Muscle of leg (tissue), 16 donors: ENCODE results near the gene HSPA8. TPM values are rescaled to one million over a fixed set of nuclear protein-coding genes. Genes with fewer than 3 reads are reported as not detected.
A peak's percentile ranks its signal among the peaks of the same experiment; 100 is the strongest.

Experiments
- DNase-seq: peaks from one replicate; pipeline ENCODE4 v3.0.0; 2013
- H3K27ac ChIP-seq: one replicate; pipeline ENCODE4 v1.5.1; 2013; ENCODE audit warnings: mild to moderate bottlenecking, low read length, control low read depth
- H3K27me3 ChIP-seq: one replicate; pipeline ENCODE4 v1.6.1; 2013; ENCODE audit warnings: low read length; ENCODE audit not compliant: control insufficient read depth, insufficient read depth
- H3K36me3 ChIP-seq: one replicate; pipeline ENCODE4 v1.6.1; 2013; ENCODE audit warnings: low read length; ENCODE audit not compliant: control insufficient read depth, insufficient read depth
- H3K4me1 ChIP-seq: one replicate; pipeline ENCODE4 v1.6.1; 2013; ENCODE audit warnings: low read length; ENCODE audit not compliant: control insufficient read depth, insufficient read depth
- H3K4me3 ChIP-seq: one replicate; pipeline ENCODE4 v1.5.1; 2013; ENCODE audit warnings: low read length, control low read depth
- H3K9me3 ChIP-seq: replicated peaks from 2 replicates; pipeline ENCODE4 v1.6.1; 2013; ENCODE audit warnings: low read depth, low read length; ENCODE audit not compliant: control insufficient read depth
- WGBS: methylation state at CpG from one replicate; pipeline ENCODE4 v1.1.5; 2013; ENCODE audit warnings: missing lambda C conversion rate; ENCODE audit not compliant: insufficient coverage; 5-methylcytosine and 5-hydroxymethylcytosine counted together
- long read RNA-seq, 11 donors: transcript quantifications; one replicate each; lab custom pipeline, GENCODE V29; 2026
- polyA plus RNA-seq, 8 donors: library from polyadenylated mRNA; unstranded; fragments of 120-200 nt; gene quantifications; one replicate each; pipeline versions ENCODE4 v1.2.1 to v1.2.3, GENCODE V29; 2013; ENCODE audit warnings: inconsistent platforms in 1 of 8, low replicate concordance in 1 of 8; ENCODE audit not compliant: insufficient read length in 8 of 8, insufficient read depth in 1 of 8
- total RNA-seq: library from RNA; stranded (reverse); fragments of 120-200 nt; gene quantifications from one replicate; pipeline ENCODE4 v1.2.4, GENCODE V29; 2013

Gene HSPA8
- total RNA-seq (1,768 TPM), polyA plus RNA-seq (1,000 to 10,000 TPM; 1,516 to 1,826 (median 1,701) TPM)
- long read RNA-seq, donor 1, transcript HSPA8-211 (5 exons, 1,509 nt) = minor isoform, 60 of 628 reads
- long read RNA-seq, donor 1, transcript HSPA8-203 (4 exons, 963 nt) = minor isoform, 23 of 628 reads
- long read RNA-seq, donor 1, transcript HSPA8-222 (6 exons, 1,884 nt) = minor isoform, 41 of 628 reads
- long read RNA-seq, donor 1, transcript HSPA8-224 (9 exons, 2,463 nt) = major isoform, 173 of 628 reads
- long read RNA-seq, donor 1, partial matches to known transcripts = 268 of 628 reads
- long read RNA-seq, donor 1, other reads (novel, unspliced or antisense) = 7 of 628 reads
- long read RNA-seq, donor 2, transcript HSPA8-211 (5 exons, 1,509 nt) = minor isoform, 15 of 158 reads
- long read RNA-seq, donor 2, transcript HSPA8-224 (9 exons, 2,463 nt) = major isoform, 50 of 158 reads
- long read RNA-seq, donor 2, transcript HSPA8-208 (3 exons, 740 nt) = minor isoform, 7 of 158 reads
- long read RNA-seq, donor 2, transcript HSPA8-222 (6 exons, 1,884 nt) = minor isoform, 16 of 158 reads
- long read RNA-seq, donor 2, partial matches to known transcripts = 66 of 158 reads
- long read RNA-seq, donor 2, other reads (novel, unspliced or antisense) = 0 of 158 reads
- long read RNA-seq, donor 3, transcript HSPA8-203 (4 exons, 963 nt) = minor isoform, 51 of 1,669 reads
- long read RNA-seq, donor 3, transcript HSPA8-222 (6 exons, 1,884 nt) = minor isoform, 95 of 1,669 reads
- long read RNA-seq, donor 3, transcript HSPA8-224 (9 exons, 2,463 nt) = major isoform, 520 of 1,669 reads
- long read RNA-seq, donor 3, transcript HSPA8-211 (5 exons, 1,509 nt) = minor isoform, 126 of 1,669 reads
- long read RNA-seq, donor 3, partial matches to known transcripts = 798 of 1,669 reads
- long read RNA-seq, donor 3, other reads (novel, unspliced or antisense) = 9 of 1,669 reads
- long read RNA-seq, donor 4, transcript HSPA8-222 (6 exons, 1,884 nt) = minor isoform, 25 of 667 reads
- long read RNA-seq, donor 4, transcript HSPA8-224 (9 exons, 2,463 nt) = major isoform, 245 of 667 reads
- long read RNA-seq, donor 4, transcript HSPA8-203 (4 exons, 963 nt) = minor isoform, 21 of 667 reads
- long read RNA-seq, donor 4, transcript HSPA8-211 (5 exons, 1,509 nt) = minor isoform, 100 of 667 reads
- long read RNA-seq, donor 4, partial matches to known transcripts = 240 of 667 reads
- long read RNA-seq, donor 4, other reads (novel, unspliced or antisense) = 0 of 667 reads
- long read RNA-seq, donor 5, transcript HSPA8-211 (5 exons, 1,509 nt) = minor isoform, 331 of 2,772 reads
- long read RNA-seq, donor 5, transcript HSPA8-203 (4 exons, 963 nt) = minor isoform, 124 of 2,772 reads
- long read RNA-seq, donor 5, transcript HSPA8-224 (9 exons, 2,463 nt) = major isoform, 594 of 2,772 reads
- long read RNA-seq, donor 5, transcript HSPA8-222 (6 exons, 1,884 nt) = minor isoform, 154 of 2,772 reads
- long read RNA-seq, donor 5, partial matches to known transcripts = 1,318 of 2,772 reads
- long read RNA-seq, donor 5, other reads (novel, unspliced or antisense) = 39 of 2,772 reads
- long read RNA-seq, donor 6, transcript HSPA8-224 (9 exons, 2,463 nt) = major isoform, 867 of 2,171 reads
- long read RNA-seq, donor 6, transcript HSPA8-222 (6 exons, 1,884 nt) = minor isoform, 110 of 2,171 reads
- long read RNA-seq, donor 6, transcript HSPA8-203 (4 exons, 963 nt) = minor isoform, 102 of 2,171 reads
- long read RNA-seq, donor 6, transcript HSPA8-211 (5 exons, 1,509 nt) = minor isoform, 219 of 2,171 reads
- long read RNA-seq, donor 6, partial matches to known transcripts = 713 of 2,171 reads
- long read RNA-seq, donor 6, other reads (novel, unspliced or antisense) = 21 of 2,171 reads
- long read RNA-seq, donor 7, transcript HSPA8-222 (6 exons, 1,884 nt) = minor isoform, 106 of 1,532 reads
- long read RNA-seq, donor 7, transcript HSPA8-203 (4 exons, 963 nt) = minor isoform, 66 of 1,532 reads
- long read RNA-seq, donor 7, transcript HSPA8-224 (9 exons, 2,463 nt) = major isoform, 403 of 1,532 reads
- long read RNA-seq, donor 7, transcript HSPA8-211 (5 exons, 1,509 nt) = minor isoform, 200 of 1,532 reads
- long read RNA-seq, donor 7, partial matches to known transcripts = 647 of 1,532 reads
- long read RNA-seq, donor 7, other reads (novel, unspliced or antisense) = 15 of 1,532 reads
- long read RNA-seq, donor 8, transcript HSPA8-208 (3 exons, 740 nt) = minor isoform, 27 of 793 reads
- long read RNA-seq, donor 8, transcript HSPA8-202 (8 exons, 2,004 nt) = minor isoform, 31 of 793 reads
- long read RNA-seq, donor 8, transcript HSPA8-211 (5 exons, 1,509 nt) = minor isoform, 74 of 793 reads
- long read RNA-seq, donor 8, transcript HSPA8-224 (9 exons, 2,463 nt) = major isoform, 208 of 793 reads
- long read RNA-seq, donor 8, partial matches to known transcripts = 380 of 793 reads
- long read RNA-seq, donor 8, other reads (novel, unspliced or antisense) = 11 of 793 reads
- long read RNA-seq, donor 9, transcript HSPA8-211 (5 exons, 1,509 nt) = minor isoform, 141 of 1,149 reads
- long read RNA-seq, donor 9, transcript HSPA8-222 (6 exons, 1,884 nt) = minor isoform, 55 of 1,149 reads
- long read RNA-seq, donor 9, transcript HSPA8-203 (4 exons, 963 nt) = minor isoform, 63 of 1,149 reads
- long read RNA-seq, donor 9, transcript HSPA8-224 (9 exons, 2,463 nt) = major isoform, 240 of 1,149 reads
- long read RNA-seq, donor 9, partial matches to known transcripts = 551 of 1,149 reads
- long read RNA-seq, donor 9, other reads (novel, unspliced or antisense) = 14 of 1,149 reads
- long read RNA-seq, donor 10, transcript HSPA8-211 (5 exons, 1,509 nt) = minor isoform, 220 of 1,712 reads
- long read RNA-seq, donor 10, transcript HSPA8-224 (9 exons, 2,463 nt) = major isoform, 512 of 1,712 reads
- long read RNA-seq, donor 10, transcript HSPA8-222 (6 exons, 1,884 nt) = minor isoform, 98 of 1,712 reads
- long read RNA-seq, donor 10, transcript HSPA8-202 (8 exons, 2,004 nt) = minor isoform, 65 of 1,712 reads
- long read RNA-seq, donor 10, partial matches to known transcripts = 686 of 1,712 reads
- long read RNA-seq, donor 10, other reads (novel, unspliced or antisense) = 9 of 1,712 reads
- long read RNA-seq, donor 11, transcript HSPA8-224 (9 exons, 2,463 nt) = major isoform, 258 of 1,056 reads
- long read RNA-seq, donor 11, transcript HSPA8-203 (4 exons, 963 nt) = minor isoform, 48 of 1,056 reads
- long read RNA-seq, donor 11, transcript HSPA8-222 (6 exons, 1,884 nt) = minor isoform, 62 of 1,056 reads
- long read RNA-seq, donor 11, transcript HSPA8-211 (5 exons, 1,509 nt) = minor isoform, 118 of 1,056 reads
- long read RNA-seq, donor 11, partial matches to known transcripts = 473 of 1,056 reads
- long read RNA-seq, donor 11, other reads (novel, unspliced or antisense) = 5 of 1,056 reads

DNA sequence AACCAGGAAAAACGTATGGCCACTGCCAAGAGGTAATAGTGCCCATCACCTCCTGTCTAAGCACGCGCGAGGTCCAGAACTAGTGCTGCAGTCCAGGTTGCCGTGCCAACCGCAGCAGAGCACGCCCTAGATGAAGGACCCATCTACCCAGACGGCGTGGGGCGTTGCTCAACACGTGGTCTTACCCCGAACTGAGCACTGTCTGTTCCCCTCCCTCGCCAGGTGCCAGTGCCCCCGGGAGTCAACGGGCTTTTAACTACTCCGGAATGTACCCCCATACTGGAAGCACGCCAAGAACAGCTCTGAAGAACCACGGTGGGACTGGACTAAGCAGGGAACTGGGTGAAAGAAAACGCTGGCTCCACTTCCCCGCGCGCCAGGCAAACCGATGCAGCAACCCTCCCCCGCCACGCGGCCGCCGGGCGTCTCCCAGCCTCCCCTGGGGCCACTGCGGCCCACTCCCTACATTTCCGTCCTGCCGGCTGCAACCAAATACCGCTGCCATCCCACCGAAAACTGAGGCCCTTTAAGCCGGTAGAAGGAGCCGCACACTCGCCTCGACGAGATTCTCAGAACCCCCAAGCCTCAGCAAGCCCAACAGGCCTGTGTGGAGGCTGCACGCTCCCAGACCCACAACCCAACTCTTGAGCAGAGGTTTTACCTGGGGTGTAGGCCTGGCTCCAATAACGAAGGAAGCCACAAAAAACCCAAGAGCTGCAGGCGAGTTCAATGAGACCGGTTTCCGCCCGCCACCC lies at the start of gene HSPA8:
HSPA8 (minus strand) TSS at position 734 of the 755 bp plus-strand sequence. CDS start 812 bp downstream, outside the sequence.
- H3K4me1 ChIP-seq = peaks cover 47% of the 10 kb centered on the region

DNA sequence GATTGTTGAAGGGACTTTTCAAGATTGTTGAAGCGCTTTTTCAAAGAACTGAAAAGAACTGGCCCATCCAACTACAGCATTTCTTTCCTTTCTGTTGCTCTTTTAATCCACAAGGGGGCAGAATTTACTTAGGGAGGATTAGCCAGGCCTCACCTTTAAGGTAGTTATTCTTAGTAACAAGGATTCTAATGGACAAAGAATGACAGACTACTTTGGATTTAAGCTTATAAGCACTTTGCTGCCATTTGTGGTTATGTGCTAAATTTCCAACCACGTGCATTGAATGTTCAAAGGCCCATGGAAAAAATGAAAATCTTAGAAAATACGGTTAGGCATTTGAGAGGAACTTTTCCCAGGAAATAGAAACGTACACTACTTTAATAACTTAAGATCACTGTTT lies 49.5 kb upstream of the HSPA8 start:
- H3K36me3 ChIP-seq = no peaks in the 10 kb centered on the region
- peaks cover 7% of the 10 kb centered on the region for H3K9me3 ChIP-seq
- no CpG with 5 or more reads among the region's 4 CpGs for WGBS
- H3K27ac ChIP-seq = no peak overlapping the region
- no peaks in the 10 kb centered on the region for H3K4me1 ChIP-seq
- no peaks in the 10 kb centered on the region for H3K27me3 ChIP-seq
- H3K4me3 ChIP-seq = no peak overlapping the region
- peak; percentile 65 for DNase-seq

More for the DNA sequence above, at the start of gene HSPA8:
- peak within 1 kb of the TSS; percentile 79 for H3K4me3 ChIP-seq
- peak within 1 kb of the TSS; percentile 100 for H3K27ac ChIP-seq
- H3K36me3 ChIP-seq = peaks cover 44% of the 10 kb centered on the region
- H3K9me3 ChIP-seq = no peaks in the 10 kb centered on the region
- no peaks in the 10 kb centered on the region for H3K27me3 ChIP-seq
- 0% methylated on average over 44 of the region's 45 CpGs for WGBS
- DNase-seq = peak; percentile 78

DNA sequence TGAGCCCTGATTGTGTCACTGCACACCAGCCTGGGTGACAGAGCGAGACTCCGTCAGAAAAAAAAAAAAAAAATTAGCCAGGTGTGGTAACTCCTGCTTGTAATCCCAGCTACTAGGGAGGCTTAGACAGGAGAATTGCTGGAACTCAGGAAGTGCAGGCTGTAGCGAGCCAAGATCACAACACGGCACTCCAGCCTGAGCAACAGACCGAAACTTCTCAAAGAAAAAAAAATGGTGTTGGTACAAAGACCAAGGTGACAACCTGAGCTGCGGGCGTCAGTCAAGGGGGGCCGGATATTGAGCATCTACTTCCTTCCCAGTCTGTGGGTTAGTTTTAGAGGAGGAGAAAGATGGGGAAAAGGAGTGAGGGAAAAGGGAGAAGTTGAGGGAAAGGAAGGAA lies 48.5 kb upstream of the HSPA8 start:
- no peak overlapping the region for H3K4me3 ChIP-seq
- no peak for DNase-seq
- H3K27ac ChIP-seq = no peak overlapping the region
- no peaks in the 10 kb centered on the region for H3K4me1 ChIP-seq
- no peaks in the 10 kb centered on the region for H3K36me3 ChIP-seq
- no peaks in the 10 kb centered on the region for H3K27me3 ChIP-seq
- no peaks in the 10 kb centered on the region for H3K9me3 ChIP-seq
- WGBS = 72% methylated on average over 8 of the region's 8 CpGs

DNA sequence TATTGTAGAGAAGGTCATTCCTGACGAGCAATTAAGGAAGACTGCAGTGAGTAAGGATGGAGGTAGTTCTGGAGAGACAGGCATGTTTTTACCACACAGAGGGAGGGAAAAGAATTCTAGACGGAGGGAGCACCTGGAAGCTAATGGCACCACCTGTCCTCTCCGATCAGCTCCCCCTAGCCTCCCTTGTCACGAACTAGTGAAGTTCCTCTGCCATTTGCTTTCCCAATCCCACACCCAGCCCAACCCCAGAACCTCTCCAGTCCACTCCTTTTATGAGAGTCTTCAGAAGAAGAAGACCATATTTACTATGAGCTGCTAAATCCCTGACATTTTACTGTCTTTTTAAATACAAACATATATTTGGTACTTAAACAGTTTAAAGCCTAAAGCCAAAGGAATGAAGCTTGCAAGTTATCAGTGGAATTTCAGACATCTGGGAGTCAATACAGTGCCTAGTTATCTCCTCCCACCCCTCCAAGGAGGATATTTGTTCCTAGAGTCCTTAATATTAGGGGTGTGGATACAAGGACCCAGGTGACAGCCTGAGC lies 46.1 kb upstream of the HSPA8 start:
- DNase-seq = no peak
- H3K36me3 ChIP-seq = no peaks in the 10 kb centered on the region
- no peak overlapping the region for H3K27ac ChIP-seq
- H3K27me3 ChIP-seq = no peaks in the 10 kb centered on the region
- no peaks in the 10 kb centered on the region for H3K9me3 ChIP-seq
- WGBS = no CpG with 5 or more reads among the region's 4 CpGs
- H3K4me3 ChIP-seq = no peak overlapping the region
- H3K4me1 ChIP-seq = peaks cover 15% of the 10 kb centered on the region

GRCh38 chr11:123104697-123105096 lies 42.8 kb upstream of the HSPA8 start:
- peaks cover 30% of the 10 kb centered on the region for H3K4me1 ChIP-seq
- H3K4me3 ChIP-seq = no peak overlapping the region
- H3K27me3 ChIP-seq = no peaks in the 10 kb centered on the region
- no peak overlapping the region for H3K27ac ChIP-seq
- H3K9me3 ChIP-seq = no peaks in the 10 kb centered on the region
- no peak for DNase-seq
- WGBS = 72% methylated on average over 3 of the region's 3 CpGs
- H3K36me3 ChIP-seq = no peaks in the 10 kb centered on the region

DNA sequence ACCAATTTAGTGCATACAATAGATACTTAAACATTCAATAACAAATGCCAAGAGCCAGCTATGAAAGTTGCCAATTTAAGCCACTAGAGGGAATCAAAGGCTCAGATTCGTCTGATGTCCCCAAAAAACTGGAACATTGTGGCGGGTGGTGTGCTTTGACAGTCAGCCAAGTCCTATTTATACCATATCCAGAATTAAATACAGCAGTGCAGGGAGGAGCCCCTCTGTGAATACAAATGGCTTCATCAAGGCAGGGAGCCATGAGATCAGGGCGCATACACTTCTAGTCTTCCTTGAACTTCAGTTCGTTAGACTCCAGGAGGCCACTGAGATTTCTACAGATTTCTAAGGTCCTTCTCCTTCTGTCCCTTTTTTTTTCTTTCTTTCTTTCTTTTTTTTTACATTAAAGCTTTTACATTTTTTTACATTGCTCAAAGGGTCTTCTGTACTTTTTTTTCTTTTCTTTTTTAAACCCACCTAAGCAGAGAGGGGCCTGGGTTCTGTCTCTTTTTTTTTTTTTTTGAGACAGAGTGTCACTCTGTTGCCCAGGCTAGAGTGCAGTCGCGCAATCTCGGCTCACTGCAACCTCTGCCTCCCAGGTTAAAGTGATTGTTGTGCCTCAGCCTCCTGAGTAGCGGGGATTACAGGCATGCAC lies 41.5 kb upstream of the HSPA8 start:
- peak; percentile 93 for DNase-seq
- no peaks in the 10 kb centered on the region for H3K9me3 ChIP-seq
- no peaks in the 10 kb centered on the region for H3K27me3 ChIP-seq
- no peak overlapping the region for H3K4me3 ChIP-seq
- peak overlapping the region; percentile 51 for H3K27ac ChIP-seq
- H3K36me3 ChIP-seq = no peaks in the 10 kb centered on the region
- H3K4me1 ChIP-seq = peaks cover 30% of the 10 kb centered on the region
- WGBS = 8% methylated on average over 2 of the region's 8 CpGs
